Parathyroid adenoma (tissue), 2 donors: ENCODE data around the gene ADORA1.

ENCODE experiments used
- H2AFZ ChIP-seq: fragments of 300-600 bp; sonication (generic); one replicate; pipeline ENCODE4 v1.7.0; 2017; ENCODE audit warnings: antibody characterized with exemption, mild to moderate bottlenecking
- H3K27ac ChIP-seq: fragments of 300-600 bp; sonication (generic); one replicate; pipeline ENCODE4 v1.7.0; 2017
- H3K27me3 ChIP-seq: fragments of 300-600 bp; sonication (generic); one replicate; pipeline ENCODE4 v1.7.0; 2017; ENCODE audit warnings: low read length; ENCODE audit not compliant: control insufficient read depth, insufficient read depth
- H3K36me3 ChIP-seq: fragments of 300-600 bp; sonication (generic); one replicate; pipeline ENCODE4 v1.7.0; 2017; ENCODE audit warnings: low read length; ENCODE audit not compliant: control insufficient read depth, insufficient read depth
- H3K4me1 ChIP-seq: fragments of 300-600 bp; sonication (generic); one replicate; pipeline ENCODE4 v1.7.0; 2017; ENCODE audit warnings: control low read depth
- H3K4me2 ChIP-seq: fragments of 300-600 bp; sonication (generic); one replicate; pipeline ENCODE4 v1.7.0; 2017; ENCODE audit warnings: low read length
- H3K4me3 ChIP-seq: fragments of 300-600 bp; sonication (generic); one replicate; pipeline ENCODE4 v1.7.0; 2017; ENCODE audit warnings: low read depth, low read length
- H3K79me2 ChIP-seq: fragments of 300-600 bp; sonication (generic); one replicate; pipeline ENCODE4 v1.7.0; 2017; ENCODE audit warnings: control low read depth
- H3K9ac ChIP-seq: fragments of 300-600 bp; sonication (generic); one replicate; pipeline ENCODE4 v1.7.0; 2017; ENCODE audit warnings: mild to moderate bottlenecking
- H3K9me3 ChIP-seq: fragments of 300-600 bp; sonication (generic); one replicate; pipeline ENCODE4 v1.7.0; 2017; ENCODE audit warnings: low read length; ENCODE audit not compliant: control insufficient read depth
- TF ChIP-seq, protein P1 (sequence below): fragments of 300-600 bp; sonication (generic); IDR thresholded peaks from one replicate; pipeline ENCODE4 v1.7.0; 2017; ENCODE audit warnings: antibody characterized with exemption, mild to moderate bottlenecking
- donor health status: primary hyperparathyroidism.

The ADORA1 gene

DNA sequence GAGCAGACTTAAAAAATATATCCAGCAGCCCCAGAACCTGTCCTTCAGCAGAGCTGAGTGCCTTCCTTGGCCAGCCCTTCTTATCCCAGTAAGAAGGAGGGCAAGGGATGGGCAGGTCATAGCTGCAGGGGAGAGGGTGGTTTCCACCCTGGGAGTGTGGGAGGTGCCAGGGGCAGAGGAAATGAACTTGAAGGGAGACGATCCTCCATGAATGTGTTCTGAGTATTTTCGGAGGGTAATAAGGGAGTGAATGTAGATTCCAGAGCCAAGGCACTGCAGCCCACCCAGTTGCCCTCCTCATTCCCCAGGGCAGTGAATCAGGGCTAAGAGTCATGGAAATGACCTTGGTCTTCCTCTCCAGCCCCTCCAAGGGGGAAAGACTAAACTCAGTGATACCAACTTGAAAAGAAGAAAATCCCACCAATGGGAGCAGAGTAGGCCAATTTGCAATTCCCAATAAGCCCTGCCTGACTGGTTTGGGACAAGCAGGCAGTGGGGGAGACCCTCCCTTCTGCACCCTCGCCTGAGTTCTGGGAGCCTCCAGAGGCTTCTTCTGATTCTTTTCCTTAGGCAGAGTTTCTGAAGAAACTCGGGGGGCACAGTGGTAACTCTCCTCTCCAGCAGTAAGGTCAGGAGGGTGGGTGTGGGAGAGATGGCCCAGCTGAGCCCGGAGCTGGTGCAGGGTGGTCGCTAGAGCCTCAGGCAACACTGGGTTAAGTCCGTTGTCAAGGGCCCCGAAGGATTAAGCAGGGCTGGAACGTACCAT is 45.9 kb upstream of the ADORA1 start:
- Histone ChIP-seq H3K36me3 (no peaks in the 10 kb centered on the region), H3K9me3 (no peaks in the 10 kb centered on the region), H3K4me2 (no peak overlapping the region), H3K4me1 (no peaks in the 10 kb centered on the region), H3K79me2 (no peaks in the 10 kb centered on the region), H3K4me3 (no peak overlapping the region), H2AFZ (no peak overlapping the region), H3K9ac (no peak overlapping the region), H3K27me3 (no peaks in the 10 kb centered on the region), H3K27ac (no peak overlapping the region)
- TF ChIP-seq, protein P1, sequence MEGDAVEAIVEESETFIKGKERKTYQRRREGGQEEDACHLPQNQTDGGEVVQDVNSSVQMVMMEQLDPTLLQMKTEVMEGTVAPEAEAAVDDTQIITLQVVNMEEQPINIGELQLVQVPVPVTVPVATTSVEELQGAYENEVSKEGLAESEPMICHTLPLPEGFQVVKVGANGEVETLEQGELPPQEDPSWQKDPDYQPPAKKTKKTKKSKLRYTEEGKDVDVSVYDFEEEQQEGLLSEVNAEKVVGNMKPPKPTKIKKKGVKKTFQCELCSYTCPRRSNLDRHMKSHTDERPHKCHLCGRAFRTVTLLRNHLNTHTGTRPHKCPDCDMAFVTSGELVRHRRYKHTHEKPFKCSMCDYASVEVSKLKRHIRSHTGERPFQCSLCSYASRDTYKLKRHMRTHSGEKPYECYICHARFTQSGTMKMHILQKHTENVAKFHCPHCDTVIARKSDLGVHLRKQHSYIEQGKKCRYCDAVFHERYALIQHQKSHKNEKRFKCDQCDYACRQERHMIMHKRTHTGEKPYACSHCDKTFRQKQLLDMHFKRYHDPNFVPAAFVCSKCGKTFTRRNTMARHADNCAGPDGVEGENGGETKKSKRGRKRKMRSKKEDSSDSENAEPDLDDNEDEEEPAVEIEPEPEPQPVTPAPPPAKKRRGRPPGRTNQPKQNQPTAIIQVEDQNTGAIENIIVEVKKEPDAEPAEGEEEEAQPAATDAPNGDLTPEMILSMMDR, result no peak

DNA sequence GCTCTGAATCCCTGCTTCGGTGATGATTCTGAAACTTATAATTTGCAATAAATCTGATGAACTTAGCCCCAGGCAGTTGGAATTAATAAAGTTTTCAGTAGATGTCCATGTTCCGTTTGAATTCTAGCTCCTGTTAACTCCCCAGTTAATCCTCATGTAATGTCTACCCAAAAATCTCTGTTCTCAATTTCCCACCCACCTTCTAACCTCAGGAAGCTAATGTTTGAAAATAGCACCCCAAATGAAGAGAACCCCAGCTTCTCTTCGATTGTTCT is 45.4 kb upstream of the ADORA1 start:
- Histone ChIP-seq H3K4me1 (no peaks in the 10 kb centered on the region), H2AFZ (no peak overlapping the region), H3K4me3 (no peak overlapping the region), H3K79me2 (no peaks in the 10 kb centered on the region), H3K36me3 (no peaks in the 10 kb centered on the region), H3K27me3 (no peaks in the 10 kb centered on the region), H3K27ac (no peak overlapping the region), H3K4me2 (no peak overlapping the region), H3K9ac (no peak overlapping the region), H3K9me3 (no peaks in the 10 kb centered on the region)
- TF ChIP-seq, protein P1, result no peak

DNA sequence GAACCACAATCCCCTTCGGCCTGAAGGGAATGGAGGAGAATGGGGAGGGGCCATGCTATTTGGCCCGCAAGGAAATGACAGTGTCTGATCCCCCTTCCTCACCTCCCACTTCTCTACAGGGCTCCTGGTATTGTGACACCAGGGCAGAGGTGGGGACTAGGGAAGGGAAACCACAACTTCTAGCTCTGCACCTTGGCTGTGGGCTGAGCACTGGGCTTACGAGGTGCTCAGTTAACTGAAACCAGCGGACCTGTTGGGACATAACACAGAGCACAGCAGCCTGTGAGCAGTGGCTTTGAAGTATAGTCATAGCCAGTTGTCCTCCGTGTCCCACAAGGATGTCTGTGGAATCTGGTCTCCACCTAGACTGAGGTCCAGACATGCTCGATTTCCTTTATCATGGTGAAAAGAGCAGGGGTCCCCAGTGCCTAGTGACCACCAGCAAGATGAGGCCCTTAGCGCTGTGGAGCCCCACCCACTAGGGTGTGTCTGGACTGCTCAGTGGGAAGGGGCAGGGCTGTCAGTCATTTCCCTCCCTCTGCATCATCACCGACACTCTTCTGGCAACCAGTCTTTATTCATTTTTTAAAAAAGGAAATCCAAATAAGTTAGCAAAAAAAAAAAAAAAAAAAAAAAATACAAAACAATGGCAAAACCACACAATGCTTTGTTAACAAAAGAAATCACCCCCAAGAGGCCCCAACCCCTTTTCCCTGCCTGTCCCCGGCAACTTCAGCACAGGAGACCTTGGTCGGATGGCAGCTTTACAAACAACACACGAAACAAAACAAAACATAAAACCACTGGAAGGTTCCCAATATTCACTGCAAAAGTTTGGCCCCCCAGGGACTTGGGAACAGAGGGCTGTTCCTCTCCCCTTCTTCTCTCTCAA is 44.7 kb upstream of the ADORA1 start:
- no peak overlapping the region for H2AFZ ChIP-seq
- H3K27ac ChIP-seq, result no peak overlapping the region
- no peaks in the 10 kb centered on the region for H3K4me1 ChIP-seq
- TF ChIP-seq, protein P1, result no peak
- H3K4me3 ChIP-seq, result no peak overlapping the region
- no peaks in the 10 kb centered on the region for H3K79me2 ChIP-seq
- no peak overlapping the region for H3K9ac ChIP-seq
- H3K27me3 ChIP-seq, result no peaks in the 10 kb centered on the region
- H3K9me3 ChIP-seq, result no peaks in the 10 kb centered on the region
- no peak overlapping the region for H3K4me2 ChIP-seq
- no peaks in the 10 kb centered on the region for H3K36me3 ChIP-seq

DNA sequence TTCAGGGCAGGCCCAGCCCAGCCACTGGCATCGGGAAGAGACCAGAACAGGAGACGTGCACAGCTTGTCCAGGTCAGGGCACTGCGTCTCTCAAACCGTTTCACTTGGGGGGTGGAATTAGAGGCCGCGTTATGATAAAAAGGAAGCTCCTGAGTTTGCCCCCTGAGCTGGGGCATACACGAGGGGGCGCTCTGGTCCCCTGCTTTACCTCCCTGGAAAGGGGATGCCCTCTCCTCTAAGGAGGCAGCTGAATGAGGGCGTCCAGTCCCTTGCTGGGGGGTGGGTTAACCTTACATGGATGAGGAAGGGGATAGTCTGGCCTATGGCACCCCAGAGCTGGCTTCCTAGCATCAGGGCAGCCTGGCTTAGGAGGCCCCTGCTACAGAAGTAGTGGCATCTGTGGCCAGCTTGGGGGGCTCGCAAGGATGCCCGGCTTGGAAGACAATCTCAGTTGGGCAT is 44.0 kb upstream of the ADORA1 start:
- no peak overlapping the region for H2AFZ ChIP-seq
- no peak overlapping the region for H3K9ac ChIP-seq
- H3K4me3 ChIP-seq, result no peak overlapping the region
- H3K27ac ChIP-seq, result no peak overlapping the region
- H3K27me3 ChIP-seq, result no peaks in the 10 kb centered on the region
- H3K9me3 ChIP-seq, result no peaks in the 10 kb centered on the region
- H3K36me3 ChIP-seq, result no peaks in the 10 kb centered on the region
- TF ChIP-seq, protein P1, result no peak
- no peak overlapping the region for H3K4me2 ChIP-seq
- H3K4me1 ChIP-seq, result no peaks in the 10 kb centered on the region
- no peaks in the 10 kb centered on the region for H3K79me2 ChIP-seq
